Osteocyte (in vitro differentiated cells): ENCODE data around the gene NEIL3. TPM values are rescaled to one million over a fixed set of nuclear protein-coding genes. Genes with fewer than 3 reads are reported as not detected.
"Not testable (repeated sequence)": the region's sequence is repeated elsewhere in the genome, so short reads cannot be mapped to it uniquely, and the experiment has no call there.

Source experiments
- DNase-seq: peaks from one replicate; pipeline ENCODE4 v3.0.0; 2021; ENCODE audit warnings: mixed read lengths; ENCODE audit not compliant: unreplicated experiment; ENCODE audit errors: extremely low spot score
- H3K27ac Mint-ChIP-seq: one replicate; pipeline ENCODE4 v1.8.0; 2021; ENCODE audit warnings: mild to moderate bottlenecking, mixed read lengths; ENCODE audit not compliant: unreplicated experiment
- H3K27me3 Mint-ChIP-seq: one replicate; pipeline ENCODE4 v1.8.0; 2021; ENCODE audit warnings: mixed read lengths; ENCODE audit not compliant: unreplicated experiment
- H3K36me3 Mint-ChIP-seq: one replicate; pipeline ENCODE4 v1.8.0; 2021; ENCODE audit warnings: mixed read lengths; ENCODE audit not compliant: unreplicated experiment
- H3K4me1 Mint-ChIP-seq: one replicate; pipeline ENCODE4 v1.8.0; 2021; ENCODE audit warnings: mixed read lengths; ENCODE audit not compliant: unreplicated experiment
- H3K4me3 Mint-ChIP-seq: one replicate; pipeline ENCODE4 v1.8.0; 2021; ENCODE audit warnings: mild to moderate bottlenecking, moderate library complexity, mixed read lengths; ENCODE audit not compliant: unreplicated experiment
- H3K9me3 Mint-ChIP-seq: one replicate; pipeline ENCODE4 v1.8.0; 2021; ENCODE audit warnings: mixed read lengths; ENCODE audit not compliant: unreplicated experiment
- total RNA-seq: library from RNA; stranded (reverse); gene quantifications from 2 replicates; pipeline ENCODE4 v1.2.1, GENCODE V29; 2021
- TF ChIP-seq, protein P1 (sequence below): fragments of 200-600 bp; sonication (generic); IDR thresholded peaks from 2 replicates; pipeline ENCODE4 v1.5.0; 2021; ENCODE audit warnings: antibody characterized with exemption, mild to moderate bottlenecking, moderate library complexity

The NEIL3 gene
- total RNA-seq, 1 donor from 2014 or later: 2.3 TPM

DNA sequence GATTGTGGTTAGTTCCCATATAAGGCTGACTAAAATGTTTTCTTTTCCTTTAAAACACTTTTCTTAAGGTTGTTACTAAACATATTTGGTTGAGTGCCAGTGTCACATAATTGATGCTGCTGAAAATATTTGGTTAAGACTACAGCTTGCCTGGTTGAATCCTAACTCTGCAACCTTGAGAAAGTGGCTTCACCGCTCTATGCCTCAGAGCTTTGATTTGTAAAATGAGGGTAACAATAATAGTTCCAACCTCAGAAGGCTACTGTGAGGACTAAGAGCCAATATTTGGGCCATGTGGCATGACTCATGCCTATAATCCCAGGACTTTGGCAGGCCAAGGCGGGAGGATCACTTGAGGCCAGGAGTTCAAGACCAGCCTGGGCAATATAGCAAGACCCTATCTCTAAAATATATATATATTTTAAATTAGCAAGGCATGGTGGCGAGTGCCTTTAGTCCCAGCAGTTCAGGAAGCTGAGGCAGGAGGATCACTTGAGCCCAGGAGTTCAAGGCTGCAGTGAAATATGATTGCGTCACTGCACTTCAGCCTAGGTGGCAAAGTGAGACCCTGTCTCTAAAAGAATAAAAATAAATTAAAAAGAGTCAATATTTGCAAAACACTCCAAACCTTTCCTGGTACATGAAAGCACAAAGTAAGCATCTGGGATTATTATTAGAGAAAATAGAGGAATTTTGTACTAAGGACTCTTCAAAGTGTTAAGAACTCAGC lies 7.1 kb upstream of the NEIL3 start:
- Mint-ChIP-seq H3K27ac (no peak overlapping the region), H3K36me3 (no peaks in the 10 kb centered on the region), H3K4me1 (peaks cover 7% of the 10 kb centered on the region), H3K9me3 (no peaks in the 10 kb centered on the region), H3K27me3 (no peaks in the 10 kb centered on the region), H3K4me3 (no peak overlapping the region)
- no peak for DNase-seq
- TF ChIP-seq, protein P1, sequence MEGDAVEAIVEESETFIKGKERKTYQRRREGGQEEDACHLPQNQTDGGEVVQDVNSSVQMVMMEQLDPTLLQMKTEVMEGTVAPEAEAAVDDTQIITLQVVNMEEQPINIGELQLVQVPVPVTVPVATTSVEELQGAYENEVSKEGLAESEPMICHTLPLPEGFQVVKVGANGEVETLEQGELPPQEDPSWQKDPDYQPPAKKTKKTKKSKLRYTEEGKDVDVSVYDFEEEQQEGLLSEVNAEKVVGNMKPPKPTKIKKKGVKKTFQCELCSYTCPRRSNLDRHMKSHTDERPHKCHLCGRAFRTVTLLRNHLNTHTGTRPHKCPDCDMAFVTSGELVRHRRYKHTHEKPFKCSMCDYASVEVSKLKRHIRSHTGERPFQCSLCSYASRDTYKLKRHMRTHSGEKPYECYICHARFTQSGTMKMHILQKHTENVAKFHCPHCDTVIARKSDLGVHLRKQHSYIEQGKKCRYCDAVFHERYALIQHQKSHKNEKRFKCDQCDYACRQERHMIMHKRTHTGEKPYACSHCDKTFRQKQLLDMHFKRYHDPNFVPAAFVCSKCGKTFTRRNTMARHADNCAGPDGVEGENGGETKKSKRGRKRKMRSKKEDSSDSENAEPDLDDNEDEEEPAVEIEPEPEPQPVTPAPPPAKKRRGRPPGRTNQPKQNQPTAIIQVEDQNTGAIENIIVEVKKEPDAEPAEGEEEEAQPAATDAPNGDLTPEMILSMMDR: no peak

DNA sequence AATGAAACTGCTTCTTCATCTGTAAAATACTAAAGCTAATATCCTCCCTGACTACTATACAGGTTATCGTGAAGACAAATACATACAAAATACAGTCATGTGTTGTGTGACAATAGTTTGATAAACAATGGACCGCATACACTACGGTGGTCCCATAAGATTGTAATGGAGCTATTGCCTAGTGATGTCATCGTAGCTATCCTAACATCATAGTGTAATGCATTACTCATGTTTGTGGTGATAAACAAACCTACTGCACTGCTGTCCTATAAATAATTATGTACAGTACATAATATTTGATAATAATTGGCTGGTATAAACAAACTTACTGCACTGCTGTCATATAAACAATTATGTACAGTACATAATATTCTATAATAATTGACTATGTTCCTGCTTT lies 5.6 kb upstream of the NEIL3 start:
- H3K4me3 Mint-ChIP-seq: no peak overlapping the region
- TF ChIP-seq, protein P1: no peak
- no peaks in the 10 kb centered on the region for H3K36me3 Mint-ChIP-seq
- H3K9me3 Mint-ChIP-seq: no peaks in the 10 kb centered on the region
- no peaks in the 10 kb centered on the region for H3K27me3 Mint-ChIP-seq
- no peak for DNase-seq
- no peak overlapping the region for H3K27ac Mint-ChIP-seq
- peaks cover 12% of the 10 kb centered on the region for H3K4me1 Mint-ChIP-seq

DNA sequence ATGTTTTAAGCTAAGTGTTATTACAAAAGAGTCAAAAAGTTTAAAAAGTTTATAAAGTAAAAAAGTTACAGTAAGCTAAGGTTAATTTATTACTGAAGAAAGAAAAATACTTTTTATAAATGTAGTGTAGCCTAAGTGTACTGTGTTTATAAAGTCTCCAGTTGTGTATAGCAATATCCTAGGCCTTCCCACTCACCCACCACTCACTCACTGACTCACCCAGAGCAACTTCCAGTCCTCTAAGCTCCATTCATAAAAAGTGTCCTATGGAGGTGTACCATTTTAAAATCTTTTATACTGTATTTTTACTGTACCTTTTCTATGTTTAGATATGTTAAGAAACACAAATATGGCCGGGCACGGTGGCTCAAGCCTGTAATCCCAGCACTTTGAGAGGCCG lies 4.8 kb upstream of the NEIL3 start:
- H3K4me1 Mint-ChIP-seq: peaks cover 17% of the 10 kb centered on the region
- H3K27ac Mint-ChIP-seq, H3K9me3 Mint-ChIP-seq, H3K36me3 Mint-ChIP-seq, DNase-seq, H3K27me3 Mint-ChIP-seq, H3K4me3 Mint-ChIP-seq: not testable (repeated sequence)

DNA sequence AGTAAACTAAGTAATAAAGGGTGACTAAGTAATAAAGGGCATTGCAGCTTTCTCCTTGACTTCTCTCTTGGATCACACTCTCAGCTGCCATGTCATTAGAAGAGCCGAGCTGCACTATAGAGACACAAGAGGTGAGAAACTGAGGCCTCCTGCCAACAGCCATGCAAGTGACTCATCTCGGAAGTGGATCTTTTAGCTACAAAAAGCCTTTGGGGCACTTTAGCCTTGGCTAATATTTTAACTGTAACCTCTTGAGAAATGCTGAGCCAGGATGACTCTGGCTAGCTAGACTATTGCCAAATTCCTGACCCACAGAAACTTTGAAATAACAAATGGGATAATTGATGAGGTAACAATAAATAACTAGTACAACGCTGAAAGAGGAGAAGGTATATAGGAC lies 1.5 kb upstream of the NEIL3 start:
- Mint-ChIP-seq H3K4me1 (peaks cover 33% of the 10 kb centered on the region), H3K9me3 (no peaks in the 10 kb centered on the region), H3K27ac (no peak overlapping the region), H3K27me3 (no peaks in the 10 kb centered on the region), H3K36me3 (no peaks in the 10 kb centered on the region), H3K4me3 (no peak overlapping the region)
- no peak for DNase-seq
- TF ChIP-seq, protein P1: no peak

DNA sequence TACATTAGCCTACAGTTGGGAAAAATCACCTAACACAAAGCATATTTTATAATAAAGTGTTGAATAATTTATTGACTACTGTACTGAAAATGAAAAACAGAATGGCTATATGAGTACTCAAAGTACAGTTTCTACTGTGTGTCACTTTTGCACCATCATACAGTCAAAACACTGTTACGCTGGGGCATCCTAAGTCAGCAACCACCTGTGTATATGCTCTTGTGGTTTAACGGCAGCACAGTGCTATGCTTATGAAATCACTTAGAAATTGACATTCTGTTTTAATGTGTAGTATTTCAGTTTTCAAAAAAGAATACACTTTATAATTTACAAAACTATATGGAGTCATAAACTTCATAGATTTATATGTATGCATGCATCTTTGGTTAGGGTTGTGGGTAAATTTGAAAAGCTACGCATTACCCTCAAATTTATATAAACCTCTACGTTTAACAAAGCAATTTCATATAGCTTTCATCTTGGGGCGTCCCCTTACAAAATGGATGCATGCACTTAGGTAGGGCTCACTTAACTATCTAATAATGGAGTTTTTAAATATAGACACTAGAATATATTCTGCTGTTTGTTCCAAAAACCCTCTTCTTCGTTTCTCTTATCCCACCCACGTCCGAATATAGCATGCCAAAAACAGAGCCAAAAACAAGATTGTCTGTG lies 690 bp upstream of the NEIL3 start:
- H3K4me3 Mint-ChIP-seq: peak overlapping the region; percentile 93
- TF ChIP-seq, protein P1: no peak
- H3K27ac Mint-ChIP-seq: peak overlapping the region; percentile 76
- no peaks in the 10 kb centered on the region for H3K9me3 Mint-ChIP-seq
- no peak for DNase-seq
- peaks cover 40% of the 10 kb centered on the region for H3K4me1 Mint-ChIP-seq
- no peaks in the 10 kb centered on the region for H3K36me3 Mint-ChIP-seq
- no peaks in the 10 kb centered on the region for H3K27me3 Mint-ChIP-seq
